ENCODE results near the gene NANOS1.
"Not testable (repeated sequence)": the region's sequence is repeated elsewhere in the genome, so short reads cannot be mapped to it uniquely, and the experiment has no call there.

Gene NANOS1

DNA sequence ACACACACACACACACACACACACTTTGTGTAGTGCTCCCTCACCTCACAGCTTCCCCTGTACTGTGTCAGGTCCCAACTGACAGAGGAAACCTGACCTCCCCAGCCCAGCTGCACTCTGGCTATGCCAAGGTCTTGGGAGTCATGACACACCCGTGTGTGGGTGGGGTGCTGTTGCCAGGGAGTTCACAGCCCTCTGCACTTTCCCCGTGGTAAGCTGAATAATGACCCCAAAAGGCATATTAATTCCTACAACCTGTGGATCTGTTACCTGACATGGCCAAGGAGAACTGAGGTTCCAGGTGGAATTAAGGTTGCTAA lies 8.9 kb upstream of the NANOS1 start:
- no peak for DNase-seq

DNA sequence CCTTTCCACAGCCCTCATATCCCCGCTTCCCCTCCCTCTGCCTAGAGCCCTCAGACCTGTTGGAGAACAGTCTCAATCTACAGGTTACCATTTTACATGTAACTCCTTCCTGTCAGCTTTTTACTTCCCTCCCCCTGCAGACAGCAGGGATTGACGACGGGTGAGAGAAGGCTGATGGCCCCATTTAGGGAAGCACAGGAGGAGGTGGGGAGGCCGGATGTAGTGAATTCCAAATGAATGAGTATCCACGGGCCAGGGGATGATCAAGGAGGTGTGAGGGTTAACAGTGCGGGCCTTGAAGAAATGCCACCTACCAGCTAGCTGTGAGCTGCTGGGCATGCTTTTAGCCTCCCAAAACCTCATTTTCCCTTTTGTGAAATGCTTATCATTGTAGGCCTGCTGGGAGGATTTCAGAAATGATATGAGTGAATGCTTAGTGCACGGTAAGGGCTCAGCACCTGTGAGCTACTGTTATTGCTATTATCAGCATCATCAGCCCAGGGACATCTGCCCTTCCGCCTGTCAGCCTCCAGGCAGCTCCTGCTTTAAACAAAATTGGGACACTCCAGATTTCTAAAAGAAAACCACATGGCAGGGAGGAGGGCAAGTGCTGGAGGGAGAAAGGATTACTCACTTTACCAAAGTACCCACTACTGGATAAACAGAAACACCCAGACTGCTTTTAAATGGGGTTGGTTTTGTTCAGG lies 6.5 kb upstream of the NANOS1 start:
- DNase-seq: no peak

DNA sequence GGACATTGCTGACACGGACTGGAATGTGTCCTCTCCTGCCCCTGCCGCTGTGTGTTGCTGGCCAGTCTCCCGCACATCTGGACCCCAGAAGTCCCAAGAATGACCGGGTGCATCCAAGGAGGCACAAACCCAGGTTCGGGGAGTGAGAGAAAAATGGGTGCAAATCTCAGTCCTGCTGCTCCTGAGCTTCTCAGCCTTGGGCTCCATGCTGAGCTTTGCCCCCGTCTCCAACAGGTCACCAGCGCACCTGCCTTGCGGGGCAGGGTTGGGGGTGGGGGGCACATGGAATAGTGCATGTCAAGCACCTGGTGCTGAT lies 6.0 kb upstream of the NANOS1 start:
- no peak for DNase-seq

DNA sequence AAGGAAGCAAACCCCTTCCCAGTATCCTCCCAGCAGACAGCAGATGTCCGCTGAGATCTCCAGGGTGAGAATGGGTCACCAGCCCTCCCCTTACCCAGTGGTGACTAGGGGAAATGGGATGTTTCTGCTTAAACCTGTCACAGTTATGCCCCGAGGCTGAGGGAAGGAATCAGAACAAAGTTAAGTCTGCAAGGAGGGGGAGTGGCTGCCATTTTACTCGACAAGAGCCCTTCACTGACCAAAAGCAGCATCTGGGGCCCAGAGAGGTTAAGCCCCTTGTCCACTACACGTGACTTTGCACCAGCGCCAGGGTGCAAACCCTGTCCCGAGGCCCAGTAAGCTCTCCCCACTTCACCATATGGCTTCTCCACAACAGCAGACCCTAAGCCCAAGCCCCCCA lies 4.6 kb upstream of the NANOS1 start:
- DNase-seq: no peak

DNA sequence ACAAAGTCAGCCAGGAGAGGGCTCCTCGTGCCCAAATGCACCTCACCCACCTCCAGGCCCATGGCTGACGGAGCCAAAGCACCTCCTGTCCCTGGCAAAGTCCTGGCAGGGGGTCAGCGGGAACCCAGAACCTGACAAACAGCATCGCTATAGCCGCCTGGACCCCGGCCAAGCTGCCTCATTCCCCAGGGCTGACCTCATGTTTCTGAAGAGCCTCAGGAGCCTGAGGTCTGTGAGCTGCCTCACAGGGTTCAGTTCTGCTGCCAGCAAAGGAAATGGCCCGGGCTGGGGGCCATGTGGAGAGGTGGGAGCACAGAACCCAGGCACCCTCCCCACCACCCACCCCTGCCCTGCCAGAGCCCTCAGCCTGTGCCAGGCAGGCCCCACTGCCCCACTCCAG lies 4.2 kb upstream of the NANOS1 start:
- DNase-seq: peak; percentile 61

DNA sequence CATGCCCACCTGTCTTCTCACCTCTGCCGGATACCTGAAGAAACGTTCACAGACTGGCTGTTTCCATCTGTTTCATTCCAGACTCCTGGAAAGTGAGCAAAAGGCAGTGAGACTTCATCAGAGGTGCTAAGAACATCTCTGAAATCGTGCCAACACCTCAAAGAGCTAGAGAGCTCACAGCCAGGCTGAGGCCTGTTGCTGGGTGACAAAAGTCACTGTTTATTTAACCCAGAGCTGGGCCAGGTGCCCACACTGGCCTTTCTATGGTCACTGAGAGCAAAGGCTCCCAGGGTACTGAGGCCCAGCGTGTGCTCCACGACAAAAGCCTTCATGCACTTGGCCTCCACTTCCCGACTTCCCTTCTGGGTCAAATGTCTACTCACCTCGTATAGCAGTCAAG lies 3.7 kb upstream of the NANOS1 start:
- DNase-seq: peak; percentile 28

DNA sequence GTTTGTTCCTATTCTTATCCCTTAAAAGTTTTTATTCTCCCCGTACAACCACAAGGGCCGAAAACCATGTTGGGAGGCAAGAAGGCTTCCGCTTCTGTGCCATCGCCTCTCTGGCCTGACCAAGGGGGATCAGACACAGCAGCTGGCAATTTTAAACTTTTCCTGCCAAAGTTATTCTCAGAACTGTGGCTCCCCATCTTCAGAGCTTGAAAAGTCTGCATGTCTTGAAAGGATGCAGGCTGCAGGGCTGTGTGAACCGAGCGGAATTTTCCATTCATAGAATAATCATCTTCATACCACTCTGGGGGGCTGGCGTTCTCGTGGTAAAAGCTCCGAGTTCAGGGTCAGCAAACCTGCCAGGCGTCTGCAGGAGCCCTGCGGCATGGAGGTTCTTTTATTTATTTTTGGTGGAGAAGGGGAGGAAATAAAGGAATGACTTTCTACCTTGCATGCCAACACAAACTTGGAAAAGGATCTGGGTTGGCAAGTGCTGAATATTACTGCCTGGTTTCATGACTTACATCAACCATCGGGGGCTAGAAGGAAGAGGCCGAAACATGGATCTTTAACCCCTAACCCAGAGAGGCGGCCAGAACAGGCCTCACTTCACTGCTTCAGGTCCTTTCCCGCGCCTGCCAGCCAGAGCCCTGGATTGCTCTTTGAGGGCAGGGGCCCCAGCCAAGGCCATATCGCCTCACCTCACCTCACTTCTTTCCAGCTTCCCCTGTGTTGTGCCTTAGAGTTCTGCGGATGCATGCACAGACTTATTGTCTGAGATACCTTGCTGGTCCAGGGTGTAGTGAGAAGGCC lies 3.0 kb upstream of the NANOS1 start:
- DNase-seq: peak; percentile 39

DNA sequence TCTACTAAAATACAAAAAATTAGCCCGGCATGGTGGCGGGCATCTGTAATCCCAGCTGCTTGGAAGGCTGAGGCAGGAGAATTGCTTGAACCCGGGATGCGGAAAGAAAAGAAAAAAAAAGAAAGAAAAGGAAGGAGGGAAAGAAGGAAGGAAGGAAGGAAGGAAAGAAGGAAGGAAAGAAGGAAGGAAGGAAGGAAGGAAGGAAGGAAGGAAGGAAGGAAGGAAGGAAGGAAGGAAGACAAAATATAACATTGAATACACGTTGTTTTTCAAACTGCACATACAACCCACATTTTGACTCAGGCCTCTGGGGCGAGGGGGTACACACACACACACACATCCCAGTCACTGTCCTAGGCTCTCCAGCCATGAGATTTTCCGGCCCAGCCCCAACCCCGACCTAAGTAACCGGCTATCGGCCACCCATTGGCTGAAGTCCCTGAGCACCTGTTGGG lies 1.0 kb upstream of the NANOS1 start:
- not testable (repeated sequence) for DNase-seq

DNA sequence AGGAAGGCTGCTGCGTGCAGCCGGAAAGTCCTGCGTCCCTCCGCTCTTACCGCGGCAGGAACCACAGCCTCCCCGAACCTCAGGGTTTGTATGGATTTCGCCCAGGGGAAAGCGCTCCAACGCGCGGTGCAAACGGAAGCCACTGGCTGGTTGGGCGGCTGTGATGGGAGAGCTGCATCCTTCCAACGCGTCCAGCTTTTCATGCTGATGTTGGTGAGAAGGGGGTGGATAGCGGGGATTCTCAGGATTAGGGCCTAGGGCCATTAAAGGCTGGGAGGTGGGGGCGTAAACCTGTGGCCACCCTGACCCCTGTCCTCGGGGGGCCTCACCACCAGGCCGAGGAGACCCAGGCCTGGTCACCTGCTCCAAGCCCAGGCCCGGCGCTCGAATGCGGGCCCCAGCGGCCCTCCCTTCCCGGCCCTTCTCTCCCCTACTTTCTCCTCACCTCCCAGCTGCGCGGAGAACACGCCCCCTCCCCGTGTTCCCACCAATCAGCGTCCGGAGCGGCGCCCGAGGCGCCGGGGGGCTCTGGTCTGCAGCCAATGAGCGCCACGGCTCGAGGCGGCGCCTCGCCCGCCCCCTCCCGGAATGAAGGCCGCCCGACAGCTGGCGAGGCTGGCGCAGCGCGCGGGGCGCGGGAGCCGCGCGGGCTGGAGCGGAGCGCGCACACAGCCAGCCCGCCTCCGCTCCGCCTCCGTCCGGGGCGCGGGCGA lies 458 bp upstream of the NANOS1 start:
- DNase-seq: peak; percentile 93

DNA sequence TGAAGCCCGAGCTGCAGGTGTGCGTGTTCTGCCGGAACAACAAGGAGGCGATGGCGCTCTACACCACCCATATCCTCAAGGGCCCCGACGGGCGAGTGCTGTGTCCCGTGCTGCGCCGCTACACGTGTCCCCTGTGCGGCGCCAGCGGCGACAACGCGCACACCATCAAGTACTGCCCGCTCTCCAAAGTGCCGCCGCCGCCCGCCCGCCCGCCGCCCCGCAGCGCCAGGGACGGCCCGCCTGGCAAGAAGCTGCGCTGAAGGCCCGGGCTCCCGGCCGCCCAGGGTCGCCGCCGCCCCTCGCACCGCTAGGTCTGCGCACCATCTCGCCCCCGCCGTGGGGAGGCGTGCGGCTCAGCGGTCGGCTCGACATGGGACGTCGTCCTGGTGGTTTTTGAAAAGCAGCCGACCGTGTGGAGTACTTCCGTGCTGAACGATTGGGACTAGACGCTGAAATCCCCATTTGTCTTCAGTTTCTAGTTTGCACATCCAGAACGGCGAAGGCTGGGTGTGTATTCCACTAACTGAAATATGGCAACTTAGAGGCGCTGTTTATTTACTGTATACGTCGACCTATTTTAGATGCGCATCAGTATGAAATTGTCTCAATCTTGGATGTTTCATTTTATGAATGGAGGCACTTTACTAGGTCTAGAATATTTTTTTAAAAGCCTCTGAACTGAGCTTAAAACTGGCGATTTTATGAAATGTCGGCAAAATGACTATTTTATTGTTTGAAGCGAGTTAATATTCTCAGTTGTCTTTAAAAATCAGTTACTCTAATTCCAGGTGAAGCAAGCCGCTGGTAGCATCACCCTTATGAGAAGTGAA lies 1.1 kb downstream of the NANOS1 start:
- DNase-seq: peak; percentile 45

DNA sequence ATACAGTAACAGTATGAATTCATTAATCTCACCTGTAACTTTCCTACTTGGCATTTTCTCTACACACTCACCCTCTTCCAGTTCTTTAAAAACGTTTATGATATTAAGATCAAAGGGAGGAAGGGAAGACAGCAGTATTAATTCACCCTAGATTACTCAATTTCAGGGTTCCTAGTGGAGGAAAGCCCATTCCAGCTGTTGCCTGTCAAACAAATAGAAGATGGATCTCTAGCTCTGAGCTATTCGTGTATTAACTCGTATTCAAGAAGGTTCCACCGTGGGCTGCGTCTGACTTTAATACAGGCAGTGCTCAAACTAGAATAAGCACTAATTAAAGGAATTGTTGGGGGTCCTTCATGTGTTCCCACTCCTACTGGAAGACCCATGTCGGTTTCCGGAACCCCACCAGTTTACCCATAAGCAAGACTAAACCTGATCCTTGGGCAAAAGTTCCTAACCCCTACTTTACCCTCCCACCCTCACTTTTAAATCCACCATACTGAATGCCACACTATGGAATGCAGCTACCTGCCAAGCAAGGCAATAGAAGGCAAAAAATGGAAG lies 2.1 kb downstream of the NANOS1 start:
- DNase-seq: no peak

DNA sequence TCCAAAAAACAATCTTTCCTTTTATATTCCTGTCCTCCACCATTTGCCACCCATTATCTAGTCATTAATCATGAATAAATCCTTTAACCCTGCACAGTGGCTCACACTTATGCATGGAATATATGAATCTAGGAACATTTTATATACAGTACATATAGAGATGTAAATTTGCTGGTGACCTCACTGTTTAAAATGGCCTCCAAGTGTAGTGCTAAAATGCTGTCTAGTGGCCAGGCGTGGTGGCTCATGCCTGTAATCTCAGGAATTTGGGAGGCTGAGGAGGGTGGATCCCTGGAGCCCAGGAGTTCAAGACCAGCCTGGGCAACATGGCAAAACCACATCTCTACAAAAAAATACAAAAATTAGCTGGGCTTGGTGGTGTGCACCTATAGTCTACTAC lies 9.6 kb downstream of the NANOS1 start:
- no peak for DNase-seq

DNA sequence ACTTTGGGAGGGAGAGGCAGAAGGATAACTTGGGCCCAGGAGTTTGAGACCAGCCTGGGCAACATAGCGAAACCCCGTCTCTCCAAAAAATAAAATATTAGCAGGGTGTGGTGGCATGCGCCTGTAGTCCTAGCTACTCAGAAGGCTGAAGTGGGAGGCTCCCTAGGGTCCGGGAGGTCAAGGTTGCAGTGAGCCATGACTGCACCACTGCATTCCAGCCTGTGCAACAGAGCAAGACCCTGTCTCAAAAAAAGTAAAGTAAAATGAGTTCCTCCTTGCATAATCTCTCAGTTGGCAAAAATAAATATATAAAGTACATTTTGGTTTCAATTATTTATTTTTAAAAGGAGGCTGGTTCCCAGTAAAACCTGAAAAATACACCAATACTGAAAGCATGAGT lies 11.8 kb downstream of the NANOS1 start:
- DNase-seq: no peak

DNA sequence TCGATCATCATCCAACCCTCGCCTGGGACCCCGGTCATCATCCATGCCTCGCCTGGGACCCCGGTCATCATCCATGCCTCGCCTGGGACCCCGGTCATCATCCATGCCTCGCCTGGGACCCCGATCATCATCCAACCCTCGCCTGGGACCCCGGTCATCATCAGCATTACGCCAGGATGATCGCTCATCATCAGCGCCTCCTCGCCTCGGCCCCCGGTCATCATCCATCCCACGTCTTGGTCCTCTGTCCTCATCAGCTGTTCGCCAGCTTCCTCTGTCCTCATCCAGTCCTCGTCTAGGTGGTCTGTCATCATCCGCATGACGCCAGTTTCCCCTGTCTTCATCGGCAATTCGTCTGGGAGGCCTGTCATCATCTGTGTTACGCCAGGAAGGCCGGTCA lies 12.7 kb downstream of the NANOS1 start:
- no peak for DNase-seq

DNA sequence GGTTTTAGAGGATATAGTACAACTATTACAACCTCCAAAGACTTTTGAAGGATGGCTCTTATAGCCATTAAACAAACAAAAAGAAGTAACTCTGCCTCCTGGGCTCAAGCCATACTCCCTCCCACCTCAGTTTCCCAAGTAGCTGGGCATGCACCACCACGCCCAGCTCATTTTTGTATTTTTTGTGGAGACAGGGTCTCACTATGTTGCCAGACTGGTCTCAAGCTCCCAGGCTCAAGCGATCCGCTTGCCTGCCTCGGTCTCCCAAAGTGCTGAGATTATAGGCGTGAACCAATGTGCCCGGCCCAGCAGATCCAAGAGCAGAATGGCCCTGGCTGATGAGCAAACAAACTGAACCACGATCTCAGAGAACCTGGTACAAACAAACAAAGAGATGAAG lies 16.0 kb downstream of the NANOS1 start:
- DNase-seq: no peak

DNA sequence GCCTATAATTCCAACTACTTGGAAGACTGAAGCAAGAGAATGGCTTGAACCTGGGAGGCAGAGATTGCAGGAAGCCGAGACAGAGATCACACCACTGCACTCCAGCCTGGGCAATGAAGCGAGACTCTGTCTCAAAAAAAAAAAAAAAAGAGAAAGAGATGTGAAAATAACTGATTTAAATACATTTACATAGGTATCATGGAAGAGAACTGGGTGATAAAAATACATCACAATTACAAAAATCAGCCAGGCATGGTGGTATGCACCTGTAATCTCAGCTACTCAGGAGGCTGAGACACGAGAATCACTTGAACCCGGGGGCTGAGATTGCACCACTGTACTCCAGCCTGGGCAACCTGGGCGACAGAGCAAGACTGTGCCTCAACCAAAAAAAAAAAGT lies 19.8 kb downstream of the NANOS1 start:
- DNase-seq: no peak

DNA sequence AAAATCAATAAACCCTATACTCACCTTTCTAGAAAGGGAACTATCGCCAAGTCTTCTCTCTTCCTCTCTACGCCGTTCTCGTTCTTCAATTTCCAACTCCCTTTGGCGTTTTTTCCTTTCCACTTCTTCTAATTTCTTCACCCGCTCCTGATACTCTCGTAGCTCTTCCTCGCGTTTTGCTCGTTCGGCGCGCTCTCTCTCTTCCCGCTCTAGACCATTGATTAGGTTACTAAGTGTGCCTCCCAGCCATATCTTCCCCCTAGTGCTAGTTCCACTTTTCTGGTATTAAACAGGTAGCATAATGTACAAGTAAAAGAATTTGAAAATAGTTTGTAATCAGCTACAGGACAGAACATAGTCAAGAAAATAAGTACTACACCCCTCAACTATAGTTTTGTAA lies 20.3 kb downstream of the NANOS1 start:
- no peak for DNase-seq

DNA sequence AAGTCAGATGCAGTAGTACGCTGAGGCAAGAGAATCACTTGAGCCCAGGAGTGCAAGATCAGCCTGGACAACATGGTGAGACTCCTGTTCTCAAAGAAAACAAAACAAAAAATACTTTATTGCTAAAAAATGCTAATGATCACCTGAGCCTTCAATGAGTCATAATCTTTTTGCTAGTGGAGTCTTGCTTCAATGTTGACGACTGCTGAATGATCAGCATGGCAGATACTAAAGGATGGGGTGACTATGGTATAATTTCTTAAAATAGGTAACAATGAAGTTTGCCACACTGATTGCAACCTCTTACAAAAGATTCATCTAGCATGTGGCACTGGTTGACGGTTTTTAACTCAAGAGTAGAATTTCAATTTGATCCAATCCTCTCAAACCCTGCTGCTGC lies 22.3 kb downstream of the NANOS1 start:
- no peak for DNase-seq

DNA sequence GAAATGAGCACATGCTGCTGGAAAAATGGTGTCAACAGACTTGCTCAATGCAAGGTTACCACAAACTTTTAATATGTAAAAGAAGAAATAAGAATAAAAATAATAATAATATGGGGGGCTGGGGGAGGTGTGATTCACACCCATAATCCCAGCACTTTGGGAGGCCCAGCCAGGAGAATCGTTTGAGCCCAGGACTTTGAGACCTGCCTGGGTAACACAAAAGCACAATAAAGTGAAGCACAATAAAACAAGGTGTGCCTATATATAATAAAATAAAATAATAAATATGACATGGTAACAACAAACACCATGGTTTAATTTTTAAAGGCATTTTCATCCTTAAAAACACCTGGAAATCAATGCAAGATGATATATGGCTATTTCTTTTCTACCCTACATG lies 26.0 kb downstream of the NANOS1 start:
- DNase-seq: no peak

DNA sequence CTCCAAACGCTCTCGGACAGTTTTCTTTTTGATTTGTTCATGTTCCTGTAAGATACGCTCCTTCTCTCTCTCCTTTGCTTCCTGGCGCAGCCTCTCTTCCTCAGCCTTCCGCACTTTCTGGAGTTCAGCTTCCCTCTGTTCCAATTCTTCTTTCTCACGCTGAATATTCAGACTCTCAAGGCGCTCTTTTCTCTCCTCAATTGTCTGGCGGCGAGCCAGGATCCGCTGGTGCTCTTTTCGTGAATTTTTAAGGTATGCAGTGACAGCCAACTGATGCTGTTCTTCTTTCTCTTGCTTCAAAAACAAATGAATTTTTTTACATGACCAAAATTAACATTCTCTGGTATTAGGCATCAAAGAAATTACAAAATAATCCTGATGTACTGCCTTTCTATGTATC lies 28.5 kb downstream of the NANOS1 start:
- DNase-seq: no peak

DNA sequence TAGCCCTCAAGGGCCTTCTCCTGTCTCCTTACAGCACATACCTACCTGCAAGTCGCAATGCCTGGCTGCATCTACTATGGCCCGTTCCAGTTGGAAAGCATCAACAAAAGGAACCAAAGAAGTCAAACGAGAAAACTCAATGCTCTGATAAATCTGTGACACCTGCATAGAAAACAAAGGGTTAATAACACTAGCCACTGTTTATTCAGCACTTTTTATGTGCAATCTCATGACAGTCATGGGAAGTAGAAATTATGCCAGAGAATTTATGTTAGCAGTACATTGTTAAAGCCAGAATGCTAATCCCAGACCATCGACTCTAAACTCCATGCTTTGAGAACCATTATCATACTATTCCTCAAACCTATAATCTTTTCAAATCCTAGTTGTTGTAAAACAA lies 30.0 kb downstream of the NANOS1 start:
- no peak for DNase-seq

DNA sequence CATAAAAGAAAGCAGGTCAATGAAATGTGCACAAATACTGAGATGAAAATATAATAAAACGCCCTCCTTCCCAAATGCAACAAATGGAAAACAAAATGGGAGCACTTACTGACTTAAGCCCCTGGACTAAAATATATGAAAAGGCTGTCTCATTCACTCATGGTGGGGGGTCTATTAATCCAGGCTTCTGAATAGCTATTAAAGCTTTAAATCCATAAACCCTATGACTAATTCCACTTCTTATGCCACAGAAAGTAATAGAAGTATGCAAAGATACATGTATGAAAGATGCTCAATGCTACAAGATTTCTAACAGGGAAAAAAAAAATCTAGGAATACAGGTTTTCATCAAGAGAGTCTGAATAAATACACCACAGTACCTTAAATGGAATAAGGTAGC lies 30.6 kb downstream of the NANOS1 start:
- no peak for DNase-seq

DNA sequence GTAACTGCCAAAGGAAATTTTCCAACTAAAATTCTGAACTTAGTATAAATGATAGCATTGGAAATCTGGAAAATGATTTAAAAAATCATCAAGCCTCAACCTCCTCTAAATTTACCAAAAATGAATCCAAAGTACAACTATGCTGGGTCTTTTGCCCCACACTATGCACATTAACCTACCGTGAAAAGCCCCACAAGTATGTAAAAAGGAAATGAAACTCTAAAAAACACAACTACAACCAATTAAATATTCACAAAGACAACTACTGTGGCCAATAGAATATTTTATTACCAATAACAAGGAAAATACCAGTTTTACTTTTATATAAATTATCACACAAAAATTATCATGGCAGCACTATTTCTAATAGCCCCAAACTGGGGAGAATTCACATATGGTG lies 31.8 kb downstream of the NANOS1 start:
- DNase-seq: no peak
